ENCODE measurements around the gene MRTO4.
"Not testable (repeated sequence)": the region's sequence is repeated elsewhere in the genome, so short reads cannot be mapped to it uniquely, and the experiment has no call there.

MRTO4 gene

DNA sequence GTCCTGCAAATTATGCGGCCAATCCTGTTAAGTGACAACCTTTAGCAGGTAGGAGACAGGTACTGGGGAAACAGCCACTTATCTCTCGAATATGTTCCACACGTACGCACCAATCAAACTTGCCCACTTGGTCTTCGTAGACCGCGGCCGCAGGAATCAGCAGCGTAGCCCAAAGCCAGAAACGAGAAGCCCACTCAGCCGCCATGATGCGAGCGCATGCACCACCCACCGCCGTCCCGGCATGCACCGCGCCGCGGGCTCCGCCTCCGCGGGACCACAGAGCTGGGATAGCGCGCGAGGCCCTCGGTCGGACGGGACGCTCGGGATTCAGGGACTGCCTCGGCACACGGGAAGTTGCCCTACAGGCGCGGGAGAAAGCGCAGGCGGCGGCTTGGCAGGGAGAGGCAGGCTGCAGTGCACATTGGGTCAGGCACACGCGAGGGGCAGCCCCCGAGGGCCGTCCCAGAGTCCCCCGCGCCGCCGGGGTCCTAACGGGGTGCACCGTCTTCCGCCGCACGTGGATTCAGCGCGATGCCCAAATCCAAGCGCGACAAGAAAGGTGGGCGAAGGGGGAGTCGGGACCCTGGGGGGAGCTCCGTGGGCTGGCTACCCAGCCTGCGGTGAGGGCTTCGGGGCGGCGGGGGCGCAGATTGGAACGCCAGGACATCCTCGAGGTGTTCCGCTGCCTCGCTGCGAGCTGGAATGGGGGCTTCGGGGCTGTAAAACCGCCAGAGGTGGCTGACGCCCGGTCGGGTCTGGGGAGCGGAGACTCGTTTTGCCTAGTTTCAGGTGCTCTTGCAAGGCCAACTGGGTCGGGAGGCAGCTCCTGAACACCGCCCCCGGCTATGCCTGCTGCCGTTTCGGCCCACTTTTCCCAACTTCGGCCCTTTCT is at the start of gene MRTO4, which contains the start of gene EMC1:
Gene MRTO4, plus strand, starts transcription at position 501 of the 892 bp plus-strand sequence. Its CDS starts 31 bp downstream, at position 532.
Gene EMC1, minus strand, starts transcription at position 220 of the 892 bp plus-strand sequence. Its CDS starts 15 bp downstream, at position 205.
- peak; percentile 96 for DNase-seq

DNA sequence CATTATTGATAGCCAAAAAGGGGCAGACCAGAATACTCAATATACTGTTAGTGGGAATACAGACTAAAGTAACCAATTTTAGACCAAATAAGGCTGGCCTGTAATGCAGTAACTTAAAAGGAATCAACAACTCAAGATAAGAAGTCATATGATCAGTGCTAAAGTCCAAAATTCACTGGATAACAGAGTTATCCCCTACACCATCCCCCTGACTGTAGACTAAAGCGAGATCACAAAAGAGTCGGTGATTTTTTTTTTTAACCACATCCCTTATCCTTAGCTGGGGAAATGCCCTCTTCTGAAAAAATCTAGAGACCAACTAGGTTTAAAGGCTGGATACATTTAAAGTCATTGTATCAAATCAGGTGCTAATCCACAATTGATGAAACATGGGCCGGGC is 49.2 kb upstream of the MRTO4 start:
- no peak for DNase-seq

DNA sequence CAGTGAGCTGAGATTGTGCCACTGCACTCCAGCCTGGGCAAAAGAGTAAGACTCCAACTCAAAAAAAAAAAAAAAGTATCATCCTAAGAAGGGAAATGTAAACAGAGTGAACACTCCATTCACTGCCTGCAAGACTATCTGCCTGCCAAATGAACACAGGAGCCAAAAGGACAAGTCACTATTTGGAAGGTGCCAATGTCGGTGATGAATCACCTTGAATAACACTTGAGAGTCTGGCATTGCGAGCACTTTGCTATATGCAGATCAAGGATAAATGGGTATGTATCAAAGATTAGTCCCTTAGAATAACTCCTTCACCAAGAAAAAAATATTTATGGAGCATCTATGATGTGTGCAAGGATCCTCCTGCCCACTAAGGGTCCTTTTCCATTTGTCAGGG is 48.2 kb upstream of the MRTO4 start:
- no peak for DNase-seq

DNA sequence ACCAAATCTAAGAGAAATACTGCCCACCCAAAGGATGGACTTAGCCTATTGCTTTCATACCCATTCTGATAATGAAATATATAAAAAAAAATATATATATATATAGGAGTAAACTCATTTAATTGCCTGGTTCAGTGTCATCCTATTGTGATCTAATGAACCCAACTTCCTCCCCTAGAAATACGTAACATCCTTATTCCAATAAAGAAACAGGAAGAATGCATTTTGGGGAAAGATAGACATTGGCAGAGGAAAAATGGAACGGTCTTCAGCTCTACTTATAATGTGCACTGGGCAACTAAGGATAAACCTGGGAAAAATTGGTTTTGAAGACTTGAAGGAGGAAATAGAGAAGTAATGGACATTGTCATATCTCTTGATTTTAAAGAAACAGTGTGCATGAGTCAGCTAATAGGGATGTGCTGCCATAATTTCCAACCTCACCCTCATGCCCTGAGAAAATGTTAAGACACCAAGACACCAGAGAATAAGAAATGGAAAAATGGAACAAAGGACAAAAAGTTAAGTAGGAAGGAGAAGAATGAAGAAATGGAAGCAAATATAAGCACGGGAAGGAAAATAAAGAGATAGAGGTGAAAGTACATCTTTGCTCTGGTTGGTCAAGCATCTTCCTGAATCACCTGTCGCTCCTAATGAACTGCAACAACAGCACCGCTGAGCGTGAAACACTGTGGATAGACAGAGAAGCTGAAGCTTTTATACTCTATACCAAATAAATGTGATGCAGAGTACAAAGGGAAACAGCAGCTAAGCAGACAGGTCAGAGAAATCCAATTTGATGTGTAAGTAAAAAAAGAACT is 46.9 kb upstream of the MRTO4 start:
- DNase-seq, result no peak

DNA sequence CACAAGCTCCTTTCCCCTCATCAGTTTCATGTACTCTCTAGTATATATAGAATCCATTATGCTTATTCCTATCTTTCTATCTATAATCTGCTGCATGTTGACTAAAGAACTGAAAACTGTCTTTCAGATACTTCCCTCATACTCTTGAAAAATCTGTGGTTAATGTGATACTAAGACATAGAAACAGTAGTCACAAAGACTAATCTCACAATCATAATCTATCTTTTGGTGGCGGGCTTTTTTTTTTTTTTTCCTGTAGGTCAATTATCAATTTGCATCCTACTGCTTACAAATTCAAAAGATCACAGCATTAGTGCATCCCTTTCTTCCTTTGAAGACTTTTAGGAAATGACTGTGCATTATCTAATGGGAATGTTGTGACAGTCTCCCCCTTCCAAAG is 46.2 kb upstream of the MRTO4 start:
- no peak for DNase-seq

DNA sequence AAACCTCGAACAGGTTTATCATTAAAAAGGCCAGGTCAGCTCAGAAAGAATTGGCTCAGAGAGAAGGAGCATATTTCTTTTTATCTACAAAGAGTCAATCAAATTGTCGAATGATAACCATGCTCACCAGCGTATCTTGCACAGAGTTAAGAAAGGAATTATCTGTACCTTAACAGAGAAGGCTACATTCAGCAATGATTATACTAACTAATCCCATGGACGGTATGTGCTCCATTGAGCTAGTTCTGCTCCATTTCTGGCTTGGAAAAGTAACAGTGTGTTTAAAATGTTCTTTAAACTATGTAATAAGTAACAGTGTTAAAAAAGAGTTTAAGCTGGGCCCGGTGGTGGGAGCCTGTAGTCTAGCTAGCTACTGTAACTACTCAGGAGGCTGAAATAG is 45.8 kb upstream of the MRTO4 start:
- DNase-seq, result no peak

DNA sequence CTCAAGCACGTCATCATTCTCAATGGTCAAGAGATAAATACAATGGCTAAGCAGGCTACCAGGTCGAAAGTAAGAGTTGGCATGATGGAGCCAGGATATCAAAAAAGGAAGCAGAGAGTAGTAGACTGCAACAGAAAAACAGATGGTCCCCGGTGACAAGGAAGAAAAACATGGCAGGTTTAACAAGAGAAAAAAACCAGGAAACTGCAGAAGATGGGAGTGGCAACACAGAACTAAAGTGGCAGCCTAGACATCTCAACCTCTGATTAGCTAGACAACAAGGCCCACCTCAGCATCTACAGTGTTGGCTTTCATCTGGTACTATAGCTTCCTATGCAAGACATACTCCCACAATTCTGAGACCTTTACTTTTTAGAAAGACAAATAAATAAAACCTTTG is 44.7 kb upstream of the MRTO4 start:
- no peak for DNase-seq

DNA sequence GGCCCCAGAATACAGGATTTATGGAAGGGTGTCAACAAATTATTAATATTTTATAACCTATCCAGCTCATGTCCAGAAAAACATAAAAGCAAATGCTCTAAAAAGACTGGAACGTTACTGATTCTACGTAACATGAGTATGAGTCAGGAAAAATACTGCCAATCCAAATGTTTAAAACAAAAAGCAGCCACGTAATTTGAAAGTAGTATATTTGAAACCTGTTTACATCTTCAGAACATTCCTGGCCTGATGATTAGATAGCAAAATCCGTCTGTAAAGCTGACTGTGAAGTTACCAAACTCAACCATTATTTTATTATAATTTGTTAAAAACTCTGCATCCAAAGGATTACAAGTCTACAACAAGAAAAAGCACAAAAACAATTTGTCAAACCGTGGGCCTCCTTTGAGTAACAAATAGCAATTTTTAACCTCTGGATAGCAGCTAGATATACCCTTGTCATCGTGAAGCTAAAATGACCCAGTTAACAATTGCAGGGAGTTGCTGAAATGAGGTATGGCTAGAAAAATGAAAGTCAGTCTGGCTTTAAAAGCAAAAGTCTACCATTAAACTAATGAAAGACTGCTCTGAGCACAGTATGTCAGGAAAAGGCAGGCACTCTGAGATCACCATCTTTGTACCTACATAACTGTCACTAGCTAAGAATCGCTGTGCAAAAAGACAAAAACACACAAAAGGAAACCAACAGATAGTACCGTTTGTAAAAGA is 42.7 kb upstream of the MRTO4 start:
- no peak for DNase-seq

DNA sequence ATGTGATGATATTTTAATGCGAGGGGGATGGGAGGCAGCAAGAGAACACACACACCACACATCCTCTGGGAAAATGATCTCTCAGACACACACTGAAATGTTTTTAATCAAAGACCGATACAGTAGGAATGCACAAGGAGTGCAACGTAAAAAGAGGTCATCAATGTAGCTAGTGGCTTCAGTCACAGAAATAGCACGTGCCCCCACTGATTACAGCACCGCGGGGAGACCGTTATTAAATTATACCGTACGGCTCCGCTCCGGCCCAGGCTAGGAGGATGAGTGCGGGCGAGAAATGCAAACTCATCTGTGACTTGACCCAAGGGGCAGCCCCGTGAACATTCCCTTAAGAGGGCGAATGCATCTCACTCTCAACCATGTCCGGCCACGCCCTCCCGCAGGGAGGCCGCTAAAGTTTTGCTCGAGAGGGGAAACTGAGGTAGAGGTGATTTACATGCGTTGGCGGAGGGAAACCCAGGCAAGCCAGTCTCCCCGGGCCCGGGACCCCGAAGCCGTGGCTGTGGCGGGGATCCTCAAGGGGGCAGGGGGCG is 42.1 kb upstream of the MRTO4 start:
- DNase-seq, result no peak

DNA sequence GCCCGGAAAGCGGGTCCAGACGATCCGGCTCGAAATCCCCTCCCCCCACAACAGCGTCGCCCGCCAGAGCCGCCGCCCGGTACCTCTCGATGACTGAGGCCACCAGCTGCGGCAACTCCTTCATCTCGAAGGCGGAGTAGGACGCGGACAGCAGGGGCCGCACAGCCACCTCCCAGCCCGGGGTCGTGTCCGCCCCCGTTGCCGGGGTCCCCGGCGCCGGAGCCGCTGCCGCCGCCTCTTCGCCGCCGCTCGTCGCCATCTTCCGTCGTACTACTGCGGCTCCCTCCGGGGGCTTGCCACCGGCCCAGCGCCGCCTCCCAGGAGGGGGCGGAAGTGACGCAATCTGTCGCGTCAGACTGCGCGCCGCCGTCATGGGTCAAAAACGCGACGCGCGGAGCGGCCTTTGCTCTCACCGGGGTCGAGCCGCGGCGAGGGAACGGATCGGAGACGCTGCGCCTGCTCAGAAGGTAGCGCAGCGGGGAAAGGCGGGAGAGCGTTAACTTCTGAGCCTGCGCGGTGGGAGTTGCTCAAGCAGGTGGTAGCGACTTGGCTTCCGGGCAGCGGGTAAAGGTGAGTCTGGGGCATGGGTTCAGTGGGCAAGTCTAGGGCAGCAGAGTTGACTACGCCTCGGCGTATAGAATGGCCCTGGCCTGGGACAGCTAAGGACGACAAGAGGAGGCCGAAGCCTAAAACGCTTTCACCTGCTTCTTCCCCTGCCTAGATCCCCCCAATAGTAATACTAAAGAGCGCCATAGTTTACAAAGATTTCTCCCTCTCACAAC is 41.4 kb upstream of the MRTO4 start, which contains the start of gene UBR4:
Gene UBR4, minus strand, starts transcription at position 277 of the 782 bp plus-strand sequence. Its CDS starts 18 bp downstream, at position 259.
- peak; percentile 90 for DNase-seq

DNA sequence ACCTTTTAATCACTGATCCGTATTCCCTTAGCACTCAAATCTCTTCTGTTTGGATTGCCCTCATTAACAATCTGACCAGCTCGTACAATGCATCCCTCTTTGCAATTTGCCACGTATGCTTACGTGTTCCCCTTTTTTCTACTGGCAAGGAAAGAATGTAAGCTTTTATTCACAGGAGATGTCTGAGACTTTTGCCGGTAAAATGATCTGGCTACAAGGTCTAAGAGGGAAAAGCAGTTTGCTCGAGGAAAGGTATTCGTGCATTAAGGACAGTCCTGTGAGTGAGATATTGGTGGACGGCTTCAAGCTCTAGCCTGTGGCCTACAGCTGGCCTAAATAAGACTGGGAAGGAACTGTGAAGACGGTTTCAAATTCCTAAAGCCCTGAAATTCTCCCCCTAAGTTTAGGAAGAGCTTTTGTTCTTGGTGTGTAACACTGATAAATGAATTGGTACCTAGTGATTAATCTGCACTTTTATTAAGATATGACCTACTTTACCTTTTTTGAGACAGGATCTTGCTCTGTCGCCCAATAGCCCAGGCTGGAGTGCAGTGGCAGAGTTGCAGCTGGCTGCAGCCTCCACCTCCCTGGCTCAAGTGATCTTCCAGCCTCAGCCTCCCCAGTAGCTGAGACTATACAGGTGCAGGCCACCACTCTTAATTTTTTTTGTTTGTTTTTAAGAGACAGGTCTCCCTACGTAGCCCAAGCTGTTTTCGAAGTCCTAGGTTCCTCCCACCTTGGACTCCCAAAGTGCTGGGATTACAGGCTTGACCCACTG is 40.6 kb upstream of the MRTO4 start:
- peak; percentile 30 for DNase-seq

DNA sequence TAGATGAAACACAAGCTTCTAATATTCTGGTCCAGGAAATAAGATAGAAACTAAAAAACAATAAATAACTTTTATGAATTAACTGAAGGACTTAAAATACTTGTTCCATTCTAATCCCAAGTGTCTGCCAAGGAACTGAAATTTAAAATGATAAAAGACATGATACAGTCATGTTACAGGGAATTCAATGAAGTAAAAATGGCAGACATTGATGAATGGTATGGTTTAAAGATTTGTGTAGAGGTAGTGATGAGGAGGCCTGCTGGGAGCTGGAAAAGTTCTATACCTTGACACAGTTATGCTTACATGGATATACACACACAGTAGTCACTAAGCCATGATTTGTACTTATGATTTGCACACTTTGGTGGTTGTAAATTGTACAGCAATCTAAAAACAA is 39.4 kb upstream of the MRTO4 start:
- no peak for DNase-seq

DNA sequence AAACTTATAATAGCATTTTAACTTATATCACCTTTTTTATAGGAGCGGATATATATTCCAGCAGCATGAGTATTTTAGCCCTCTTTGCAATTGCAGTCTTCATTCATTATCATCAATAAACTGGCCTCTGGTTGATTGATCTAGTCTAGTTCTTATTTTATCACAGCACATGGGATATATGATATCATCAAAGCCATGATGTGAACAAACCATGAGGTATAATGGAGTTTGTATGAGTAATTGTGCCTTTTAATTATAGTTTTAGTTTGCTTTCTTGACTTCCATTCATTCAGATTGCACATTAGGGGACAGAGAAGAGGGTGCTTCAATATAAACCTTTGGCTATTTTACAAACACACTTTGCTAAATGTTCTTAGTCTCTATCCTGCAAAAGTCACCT is 38.0 kb upstream of the MRTO4 start:
- DNase-seq, result no peak

DNA sequence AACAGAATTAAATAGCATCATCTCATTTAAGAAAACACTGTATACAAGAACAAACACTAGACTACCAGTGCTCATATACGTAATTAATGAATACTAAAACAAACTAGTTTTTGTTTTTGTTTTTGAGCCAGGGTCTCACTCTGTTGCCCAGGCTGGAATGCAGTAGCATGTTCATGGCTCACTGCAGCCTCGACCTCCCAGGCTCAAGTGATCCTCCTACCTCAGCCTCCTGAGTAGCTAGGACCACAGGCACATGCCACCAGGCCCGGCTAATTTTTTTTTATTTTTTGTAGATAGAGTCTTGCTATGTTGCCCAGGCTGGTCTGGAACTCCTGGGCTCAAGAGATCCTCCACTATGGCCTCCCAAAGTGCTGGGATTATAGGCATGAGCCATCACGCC is 35.0 kb upstream of the MRTO4 start:
- DNase-seq, result not testable (repeated sequence)

DNA sequence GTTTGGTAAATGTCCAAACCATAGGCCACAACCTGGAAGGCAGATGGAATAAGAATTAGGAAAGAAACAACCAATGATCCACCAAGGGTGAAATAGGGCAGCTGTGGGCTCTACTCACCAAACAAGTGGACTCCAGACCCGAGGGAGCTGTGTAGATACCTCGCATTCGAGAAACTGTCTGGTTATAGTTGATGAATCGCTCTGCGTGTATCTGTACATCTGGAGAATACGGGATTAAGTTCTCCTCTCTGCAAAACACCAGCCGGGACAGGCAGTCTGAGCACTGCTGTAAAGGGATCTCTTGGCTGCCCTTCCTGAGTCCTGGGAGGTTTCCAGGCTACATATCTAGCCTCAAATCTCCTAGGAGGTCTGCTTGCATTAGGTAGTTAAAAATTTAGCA is 32.2 kb upstream of the MRTO4 start:
- DNase-seq, result no peak

DNA sequence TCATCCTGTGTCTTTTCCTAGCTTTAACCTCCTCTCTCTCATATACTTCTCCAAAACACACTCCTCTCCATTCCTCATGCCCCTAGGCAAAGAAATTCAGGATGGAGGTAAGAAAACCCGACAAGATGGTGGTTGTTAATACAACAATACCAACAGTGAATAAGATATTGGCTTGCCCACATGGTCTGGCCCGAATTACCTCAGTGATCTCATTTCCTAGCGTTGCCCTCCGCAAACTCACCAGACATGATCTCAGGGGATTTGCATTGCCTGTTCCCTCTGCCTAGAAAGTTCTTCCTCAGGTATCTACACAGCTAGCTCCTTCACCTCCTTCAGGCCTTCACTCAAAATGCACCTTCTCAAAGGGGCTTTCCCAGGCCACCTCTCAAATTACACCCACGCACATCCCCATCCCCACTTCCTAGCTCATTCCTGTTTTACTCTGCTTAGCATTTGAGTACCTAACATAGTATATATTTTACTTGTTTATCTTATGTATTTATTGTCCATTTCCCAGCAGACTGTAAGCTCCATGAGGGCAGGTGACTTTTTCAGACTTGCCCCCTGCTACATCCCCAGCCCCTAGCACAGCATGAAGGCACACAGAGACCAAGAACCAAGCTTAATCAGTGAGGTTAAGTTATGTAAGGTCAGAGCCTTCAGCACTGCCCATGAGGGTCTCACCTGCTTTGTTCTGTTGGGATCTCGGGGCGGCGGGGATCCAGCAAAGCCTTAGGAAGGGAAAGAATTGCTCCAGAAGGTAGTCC is 31.3 kb upstream of the MRTO4 start:
- DNase-seq, result no peak

DNA sequence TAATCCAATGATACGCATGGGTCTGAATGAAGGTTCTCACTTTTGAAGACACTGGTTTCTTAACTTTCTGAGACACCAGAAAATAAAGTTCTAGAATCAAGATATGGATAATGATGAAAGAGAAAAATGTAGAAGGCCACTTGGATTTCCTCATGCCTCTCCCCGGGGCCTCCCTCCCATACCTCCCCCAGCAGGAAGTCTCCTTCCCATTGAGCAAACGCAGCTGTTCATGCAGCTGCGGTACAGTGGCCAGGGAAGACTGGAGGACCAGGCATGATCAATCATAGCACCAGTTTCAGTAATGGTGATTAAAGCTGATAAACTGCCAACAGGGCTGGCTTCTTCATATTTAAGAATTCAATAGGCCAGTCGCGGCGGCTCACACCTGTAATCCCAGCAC is 30.6 kb upstream of the MRTO4 start:
- no peak for DNase-seq

DNA sequence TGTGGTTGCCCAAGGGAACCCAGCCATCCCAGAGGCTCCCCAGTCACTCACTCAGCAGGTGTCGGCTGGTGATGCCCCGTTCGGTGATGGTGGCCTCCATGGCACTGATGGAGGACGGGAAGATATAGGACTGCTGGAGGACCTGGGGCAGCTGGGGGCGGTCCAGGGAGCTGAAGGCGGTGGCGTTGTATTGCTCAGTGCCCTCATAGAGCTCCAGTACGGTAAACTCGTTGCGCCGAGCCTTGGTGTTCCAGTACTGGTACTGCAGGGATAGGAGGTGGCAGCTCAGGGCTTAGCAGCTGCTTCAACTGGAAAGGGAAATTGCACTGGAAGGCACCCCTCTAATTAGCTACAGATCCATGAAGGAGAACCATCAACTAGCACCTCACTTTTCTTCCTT is 29.0 kb upstream of the MRTO4 start:
- DNase-seq, result no peak

DNA sequence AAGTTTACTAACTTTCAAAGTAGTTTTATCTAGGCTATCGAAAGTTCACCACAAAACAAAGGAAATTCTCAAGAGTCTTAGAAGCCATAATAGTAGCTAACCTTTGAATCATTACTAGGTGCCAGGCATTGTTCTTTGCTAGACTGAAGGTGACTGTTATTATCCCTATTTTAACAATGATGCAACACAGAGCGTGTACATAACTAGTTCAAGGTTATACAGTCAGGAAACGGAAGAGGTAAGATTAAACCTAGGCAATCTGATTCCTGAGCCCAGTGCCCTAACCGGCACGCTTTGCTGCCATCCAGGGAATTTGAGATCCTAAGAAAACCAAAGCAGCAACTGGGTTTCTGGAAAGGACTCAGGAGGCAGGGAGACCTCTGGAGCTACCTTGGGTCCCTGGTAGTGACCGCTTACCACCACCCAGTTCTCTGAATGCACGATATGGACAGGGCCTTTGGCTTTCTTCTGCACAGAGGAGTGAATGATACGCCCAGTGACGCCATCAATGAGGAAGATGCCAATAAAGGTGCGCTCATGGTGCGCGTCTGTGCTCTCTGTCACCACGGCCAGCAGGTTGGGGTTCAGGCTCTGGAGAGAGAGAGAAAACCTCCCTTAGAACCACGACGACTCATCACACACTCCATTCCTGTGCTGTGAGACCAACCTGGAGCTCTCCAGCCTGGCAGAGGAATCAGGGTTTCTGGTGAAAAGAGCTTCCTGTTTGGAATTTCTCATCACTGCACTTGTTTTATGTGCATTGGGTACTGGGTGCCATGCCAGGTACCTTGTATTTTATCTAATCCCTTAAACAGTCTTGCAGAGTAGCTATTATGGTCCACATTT is 28.4 kb upstream of the MRTO4 start:
- no peak for DNase-seq

All from KG1 (cell line).